Colonic mucosa (tissue), 4 donors: ENCODE data around the gene TSC22D1. TPM values are rescaled to one million over a fixed set of nuclear protein-coding genes. Genes with fewer than 3 reads are reported as not detected.
"Not testable (repeated sequence)": the region's sequence is repeated elsewhere in the genome, so short reads cannot be mapped to it uniquely, and the experiment has no call there.

ENCODE experiments used
- DNase-seq: peaks from one replicate; pipeline ENCODE4 v3.0.0-alpha.2; 2020
- H3K27ac ChIP-seq: fragments of 200-600 bp; one replicate; pipeline ENCODE4 v1.8.0; 2021
- H3K27me3 ChIP-seq: fragments of 200-600 bp; one replicate; pipeline ENCODE4 v1.8.0; 2021
- H3K36me3 ChIP-seq: fragments of 200-600 bp; one replicate; pipeline ENCODE4 v1.8.0; 2021
- H3K4me1 ChIP-seq: fragments of 200-600 bp; one replicate; pipeline ENCODE4 v1.8.0; 2021; ENCODE audit warnings: mild to moderate bottlenecking
- H3K4me3 ChIP-seq: fragments of 200-600 bp; one replicate; pipeline ENCODE4 v1.8.0; 2021
- H3K9ac ChIP-seq, 2 donors: one replicate each; pipeline ENCODE4 v1.7.0; 2013; ENCODE audit warnings: control low read depth in 2 of 2, low read depth in 2 of 2, low read length in 2 of 2
- H3K9me3 ChIP-seq: fragments of 200-600 bp; one replicate; pipeline ENCODE4 v1.8.0; 2021
- intact Hi-C: fragments of 100-400 bp; cut with DNase I; formaldehyde crosslinking; loops from one replicate; pipeline ENCODE4 v1.14.1; 2022
- total RNA-seq, 2 donors: library from RNA; stranded (reverse); fragmentation: NEBNext Ultra II Directional in 1 of 2; extraction: Animal tissue kit (Norgen Biotek cat#: 25700) in 1 of 2; gene quantifications; one replicate each; pipeline ENCODE4 v1.2.1, GENCODE V29; 2021
- TF ChIP-seq, protein P1 (sequence below): fragments of 200-600 bp; IDR thresholded peaks from one replicate; pipeline ENCODE4 v1.8.0; 2022; ENCODE audit warnings: antibody characterized with exemption, mild to moderate bottlenecking
- donor health status: healthy.
- donor health status: DM: no; HTN: no; CAD: no.
- donor health status: DM: no; HTN: no; CAD: no.

The TSC22D1 gene
- total RNA-seq, 2 donors from 2014 or later, result 137 to 231 TPM

DNA sequence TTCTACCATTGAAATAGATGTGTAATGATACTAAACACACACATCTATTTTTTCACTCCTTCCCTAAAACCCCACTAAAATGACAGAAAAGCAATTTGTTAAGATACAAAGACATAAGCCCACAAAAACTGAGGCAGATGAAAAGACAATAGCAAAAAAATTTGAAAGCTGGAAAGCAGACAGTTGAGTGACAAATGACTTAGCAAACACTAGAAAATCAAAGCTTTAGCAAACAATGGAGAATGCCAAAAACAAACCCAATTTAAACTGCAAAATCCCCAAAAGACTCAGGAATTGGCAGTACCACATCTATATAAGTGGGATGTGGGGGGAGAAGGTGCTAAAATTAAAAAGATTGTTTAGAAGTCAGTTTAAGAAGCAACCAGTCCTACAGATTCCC, 9.5 kb downstream of the TSC22D1 start:
- Histone ChIP-seq H3K9ac (no peak overlapping the region), H3K36me3 (no peaks in the 10 kb centered on the region), H3K4me3 (no peak overlapping the region), H3K27ac (no peak overlapping the region), H3K27me3 (no peaks in the 10 kb centered on the region), H3K4me1 (no peaks in the 10 kb centered on the region), H3K9me3 (no peaks in the 10 kb centered on the region)
- TF ChIP-seq, protein P1, sequence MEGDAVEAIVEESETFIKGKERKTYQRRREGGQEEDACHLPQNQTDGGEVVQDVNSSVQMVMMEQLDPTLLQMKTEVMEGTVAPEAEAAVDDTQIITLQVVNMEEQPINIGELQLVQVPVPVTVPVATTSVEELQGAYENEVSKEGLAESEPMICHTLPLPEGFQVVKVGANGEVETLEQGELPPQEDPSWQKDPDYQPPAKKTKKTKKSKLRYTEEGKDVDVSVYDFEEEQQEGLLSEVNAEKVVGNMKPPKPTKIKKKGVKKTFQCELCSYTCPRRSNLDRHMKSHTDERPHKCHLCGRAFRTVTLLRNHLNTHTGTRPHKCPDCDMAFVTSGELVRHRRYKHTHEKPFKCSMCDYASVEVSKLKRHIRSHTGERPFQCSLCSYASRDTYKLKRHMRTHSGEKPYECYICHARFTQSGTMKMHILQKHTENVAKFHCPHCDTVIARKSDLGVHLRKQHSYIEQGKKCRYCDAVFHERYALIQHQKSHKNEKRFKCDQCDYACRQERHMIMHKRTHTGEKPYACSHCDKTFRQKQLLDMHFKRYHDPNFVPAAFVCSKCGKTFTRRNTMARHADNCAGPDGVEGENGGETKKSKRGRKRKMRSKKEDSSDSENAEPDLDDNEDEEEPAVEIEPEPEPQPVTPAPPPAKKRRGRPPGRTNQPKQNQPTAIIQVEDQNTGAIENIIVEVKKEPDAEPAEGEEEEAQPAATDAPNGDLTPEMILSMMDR, result no peak
- DNase-seq, result no peak
- intact Hi-C loops, result no loop called here

DNA sequence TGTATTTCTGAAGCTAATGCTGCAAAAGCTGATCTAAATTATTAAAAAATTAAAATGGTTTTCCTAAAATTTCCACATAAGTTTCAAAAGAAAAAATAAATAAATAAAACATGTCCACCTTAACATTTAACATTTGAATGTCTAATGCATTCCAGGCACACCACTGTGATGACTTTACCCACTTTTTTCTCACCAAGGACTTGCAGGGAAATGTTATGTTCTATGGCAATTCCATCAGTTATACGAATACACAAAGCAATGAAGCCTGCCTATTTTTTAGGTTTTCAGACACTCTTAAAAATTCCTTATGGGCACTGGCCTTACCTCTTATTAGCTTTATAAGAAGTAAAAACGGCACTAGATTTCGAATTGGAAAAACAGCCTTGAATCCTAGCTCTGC, 10.2 kb downstream of the TSC22D1 start:
- intact Hi-C loops, result no loop called here
- no peaks in the 10 kb centered on the region for H3K27me3 ChIP-seq
- no peak for DNase-seq
- no peak overlapping the region for H3K27ac ChIP-seq
- H3K4me1 ChIP-seq, result no peaks in the 10 kb centered on the region
- no peak overlapping the region for H3K9ac ChIP-seq
- no peak overlapping the region for H3K4me3 ChIP-seq
- TF ChIP-seq, protein P1, result no peak
- H3K36me3 ChIP-seq, result no peaks in the 10 kb centered on the region
- H3K9me3 ChIP-seq, result no peaks in the 10 kb centered on the region

DNA sequence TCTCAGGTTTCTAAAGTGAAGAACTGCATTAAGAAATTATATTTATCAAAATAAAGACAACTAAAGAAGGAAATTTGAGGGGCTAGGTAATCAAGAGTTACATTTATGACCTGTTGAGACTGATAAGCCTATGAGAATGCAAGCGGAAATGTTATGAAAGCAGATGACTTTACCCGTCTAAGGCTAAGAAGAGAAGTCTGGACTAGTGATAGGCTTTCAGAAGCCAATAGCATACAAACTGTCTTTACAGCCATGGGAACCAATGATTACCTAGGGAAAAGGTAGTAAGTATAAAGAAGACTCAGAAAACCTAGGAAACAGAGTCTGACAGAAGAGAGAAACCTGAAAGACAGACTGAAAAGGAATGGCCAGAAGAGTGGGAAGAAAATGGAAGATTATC, 11.2 kb downstream of the TSC22D1 start:
- Histone ChIP-seq H3K27ac (no peak overlapping the region), H3K36me3 (no peaks in the 10 kb centered on the region), H3K9me3 (no peaks in the 10 kb centered on the region), H3K4me1 (no peaks in the 10 kb centered on the region), H3K4me3 (no peak overlapping the region), H3K9ac (no peak overlapping the region), H3K27me3 (no peaks in the 10 kb centered on the region)
- no peak for DNase-seq
- intact Hi-C loops, result no loop called here
- TF ChIP-seq, protein P1, result no peak

GRCh38 chr13:44562853-44563252, 13.3 kb downstream of the TSC22D1 start:
- H3K4me1 ChIP-seq, H3K27me3 ChIP-seq, H3K27ac ChIP-seq, DNase-seq, H3K9ac ChIP-seq, H3K4me3 ChIP-seq, H3K36me3 ChIP-seq, H3K9me3 ChIP-seq, intact Hi-C loops: not testable (repeated sequence)

GRCh38 chr13:44561351-44561750, 14.8 kb downstream of the TSC22D1 start:
- Histone ChIP-seq H3K36me3 (no peaks in the 10 kb centered on the region), H3K4me1 (no peaks in the 10 kb centered on the region), H3K9me3 (no peaks in the 10 kb centered on the region), H3K27me3 (no peaks in the 10 kb centered on the region), H3K9ac (no peak overlapping the region), H3K4me3 (no peak overlapping the region), H3K27ac (no peak overlapping the region)
- intact Hi-C loops, result no loop called here
- DNase-seq, result no peak
- TF ChIP-seq, protein P1, result no peak

DNA sequence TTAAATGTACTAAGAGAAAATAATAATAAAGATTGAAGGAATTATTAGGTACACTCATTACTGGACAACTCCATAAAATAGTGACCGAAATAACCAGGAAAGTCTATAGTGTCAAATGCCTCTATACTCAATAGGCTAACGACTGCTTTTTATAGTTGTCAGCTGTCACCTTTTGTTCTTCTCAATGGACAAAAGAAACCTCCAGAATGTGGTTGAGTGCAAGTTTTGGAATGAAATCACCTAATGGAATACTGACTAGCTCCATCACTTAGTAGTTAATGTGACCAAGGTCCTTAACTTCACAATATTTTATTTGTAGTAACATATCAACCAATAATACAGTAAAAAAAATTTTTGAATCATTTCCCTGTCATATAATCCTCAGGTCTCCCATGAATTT, 18.1 kb downstream of the TSC22D1 start:
- H3K9ac ChIP-seq, result no peak overlapping the region
- H3K36me3 ChIP-seq, result no peaks in the 10 kb centered on the region
- intact Hi-C loops, result no loop called here
- H3K9me3 ChIP-seq, result no peaks in the 10 kb centered on the region
- TF ChIP-seq, protein P1, result no peak
- H3K4me1 ChIP-seq, result no peaks in the 10 kb centered on the region
- H3K4me3 ChIP-seq, result no peak overlapping the region
- no peak overlapping the region for H3K27ac ChIP-seq
- no peak for DNase-seq
- H3K27me3 ChIP-seq, result no peaks in the 10 kb centered on the region
